Measurements from ENCODE around the gene LRRC41.
"Not testable (repeated sequence)": the region's sequence is repeated elsewhere in the genome, so short reads cannot be mapped to it uniquely, and the experiment has no call there.

The LRRC41 gene, protein sequence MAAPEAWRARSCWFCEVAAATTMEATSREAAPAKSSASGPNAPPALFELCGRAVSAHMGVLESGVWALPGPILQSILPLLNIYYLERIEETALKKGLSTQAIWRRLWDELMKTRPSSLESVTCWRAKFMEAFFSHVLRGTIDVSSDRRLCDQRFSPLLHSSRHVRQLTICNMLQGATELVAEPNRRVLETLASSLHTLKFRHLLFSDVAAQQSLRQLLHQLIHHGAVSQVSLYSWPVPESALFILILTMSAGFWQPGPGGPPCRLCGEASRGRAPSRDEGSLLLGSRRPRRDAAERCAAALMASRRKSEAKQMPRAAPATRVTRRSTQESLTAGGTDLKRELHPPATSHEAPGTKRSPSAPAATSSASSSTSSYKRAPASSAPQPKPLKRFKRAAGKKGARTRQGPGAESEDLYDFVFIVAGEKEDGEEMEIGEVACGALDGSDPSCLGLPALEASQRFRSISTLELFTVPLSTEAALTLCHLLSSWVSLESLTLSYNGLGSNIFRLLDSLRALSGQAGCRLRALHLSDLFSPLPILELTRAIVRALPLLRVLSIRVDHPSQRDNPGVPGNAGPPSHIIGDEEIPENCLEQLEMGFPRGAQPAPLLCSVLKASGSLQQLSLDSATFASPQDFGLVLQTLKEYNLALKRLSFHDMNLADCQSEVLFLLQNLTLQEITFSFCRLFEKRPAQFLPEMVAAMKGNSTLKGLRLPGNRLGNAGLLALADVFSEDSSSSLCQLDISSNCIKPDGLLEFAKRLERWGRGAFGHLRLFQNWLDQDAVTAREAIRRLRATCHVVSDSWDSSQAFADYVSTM
- 66.3 to 73.9 reads per million in 2 donors for total RNA-seq

DNA sequence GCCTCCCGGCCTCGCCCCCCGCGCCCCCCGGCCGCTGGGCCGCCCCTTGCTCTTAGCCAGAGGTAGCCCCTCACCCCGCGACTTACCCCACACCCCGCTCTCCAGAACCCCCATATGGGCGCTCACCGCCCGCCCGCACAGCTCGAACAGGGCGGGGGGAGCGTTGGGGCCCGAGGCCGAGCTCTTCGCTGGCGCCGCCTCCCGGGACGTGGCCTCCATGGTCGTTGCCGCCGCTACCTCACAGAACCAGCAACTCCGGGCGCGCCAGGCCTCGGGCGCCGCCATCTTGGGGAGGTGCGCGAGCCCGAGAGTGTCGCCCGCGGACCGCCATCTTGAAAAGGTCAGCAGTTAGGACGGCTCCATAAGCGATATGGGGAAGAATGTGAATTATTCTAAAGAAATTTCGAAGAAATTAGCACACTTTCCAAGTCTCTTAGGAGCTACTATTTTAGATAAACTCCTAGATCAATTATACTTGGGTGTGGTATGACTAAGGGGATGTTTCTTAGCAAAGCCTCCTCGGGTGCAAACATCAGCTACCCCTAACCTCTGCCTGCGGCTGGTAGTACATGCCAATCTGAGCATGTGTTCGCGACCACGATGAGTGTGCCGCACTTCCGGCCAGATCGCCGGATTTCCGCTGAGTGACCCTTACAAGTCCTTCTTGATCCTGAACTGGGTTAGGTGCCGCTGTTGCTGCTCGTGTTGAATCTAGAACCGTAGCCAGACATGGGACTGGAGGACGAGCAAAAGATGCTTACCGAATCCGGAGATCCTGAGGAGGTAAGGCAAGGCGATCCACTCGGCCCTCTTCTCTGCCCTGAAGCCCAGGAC, at the start of gene LRRC41, which contains the start of gene UQCRH:
Gene LRRC41 (minus strand): TSS at position 579 of the 834 bp plus-strand sequence. CDS start 294 bp downstream, at position 285.
Gene UQCRH (plus strand): TSS at position 661 of the 834 bp plus-strand sequence. CDS start 69 bp downstream, at position 730.
- peak; percentile 86 for DNase-seq

GRCh38 chr1:46352363-46352762, 48.9 kb upstream of the LRRC41 start:
- no peak for DNase-seq

DNA sequence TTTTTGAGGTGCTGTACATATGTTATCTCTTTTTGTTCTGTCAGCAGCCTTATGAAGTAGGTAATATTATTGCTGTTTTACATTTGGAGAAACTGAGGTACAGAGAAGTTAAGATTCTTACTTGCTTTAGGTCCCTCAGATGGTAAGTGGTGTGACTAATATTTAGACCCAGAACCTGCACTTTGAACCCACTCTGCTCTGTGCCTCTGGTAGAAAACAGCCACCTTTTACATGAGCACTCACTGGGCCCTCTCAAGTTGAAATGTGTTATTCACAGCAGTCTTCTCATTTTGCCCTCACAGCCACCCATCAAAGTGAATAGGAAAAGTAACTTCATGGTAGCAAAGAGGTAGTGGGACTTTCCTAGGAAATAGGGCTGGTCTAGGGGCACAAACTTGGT, 41.9 kb upstream of the LRRC41 start:
- no peak for DNase-seq

GRCh38 chr1:46344481-46344880, 41.1 kb upstream of the LRRC41 start:
- no peak for DNase-seq

GRCh38 chr1:46343705-46344104, 40.3 kb upstream of the LRRC41 start:
- no peak for DNase-seq

- DNase-seq: no peak
Measured at GRCh38 chr1:46343351-46343695, 39.9 kb upstream of the LRRC41 start.

DNA sequence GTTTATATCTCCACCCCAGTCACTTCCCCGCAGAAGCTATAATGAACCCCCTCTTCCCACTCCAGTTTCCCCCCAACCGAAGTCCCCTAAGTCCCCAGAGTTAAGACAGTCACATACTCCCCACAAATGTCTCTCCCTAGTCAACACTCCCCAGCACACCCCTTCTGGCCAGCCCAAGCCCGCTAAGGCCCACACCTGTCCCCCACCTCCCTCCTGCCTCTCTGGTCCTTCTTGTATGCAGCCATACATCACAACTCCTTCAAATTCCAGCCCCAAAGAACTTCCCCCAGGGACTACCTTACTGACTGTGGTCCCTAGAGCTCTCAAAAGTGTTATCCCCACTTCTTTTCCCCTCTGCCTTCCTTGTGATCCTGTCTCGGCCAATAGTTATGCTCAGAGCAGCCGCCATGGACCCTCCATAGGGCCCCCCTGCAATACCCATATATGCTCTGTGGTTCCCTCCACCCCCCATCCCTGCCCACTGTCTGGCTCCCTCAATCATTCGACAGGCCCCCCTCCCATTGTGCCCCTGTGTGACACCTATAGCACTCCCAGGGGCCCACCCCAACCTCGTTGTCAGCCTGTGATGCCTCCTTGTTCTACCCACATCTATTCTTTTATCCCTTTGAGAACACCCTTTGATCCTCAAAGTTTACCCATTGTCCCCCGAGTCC, 39.4 kb upstream of the LRRC41 start:
- DNase-seq: no peak

DNA sequence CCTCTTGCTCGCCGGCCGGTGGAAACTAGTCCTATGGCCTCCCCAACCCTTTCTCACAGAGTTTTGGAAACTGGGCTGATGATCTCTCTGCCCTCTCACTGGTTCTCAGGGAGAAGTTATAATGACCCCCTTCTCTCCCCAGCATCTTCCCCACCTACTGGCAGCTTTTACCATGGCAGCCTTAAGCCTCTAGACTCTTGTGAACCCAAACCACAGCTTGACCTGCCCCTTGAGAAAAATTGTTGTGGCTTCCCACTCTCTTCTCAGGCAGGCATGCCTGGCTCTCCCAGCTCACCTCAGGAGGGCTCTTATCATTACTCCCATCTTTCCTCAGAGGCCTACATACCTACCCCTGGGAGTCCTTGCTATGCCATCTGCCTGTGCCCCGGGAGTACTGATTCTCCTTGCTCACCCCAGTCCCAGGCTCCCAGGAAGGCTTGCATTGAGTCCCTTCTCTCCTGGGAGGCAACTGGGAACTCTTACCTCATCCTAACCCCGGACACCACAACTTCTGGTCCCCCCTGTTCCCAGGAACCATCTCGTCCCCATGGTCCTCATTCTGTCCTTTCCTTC, 38.8 kb upstream of the LRRC41 start:
- no peak for DNase-seq

DNA sequence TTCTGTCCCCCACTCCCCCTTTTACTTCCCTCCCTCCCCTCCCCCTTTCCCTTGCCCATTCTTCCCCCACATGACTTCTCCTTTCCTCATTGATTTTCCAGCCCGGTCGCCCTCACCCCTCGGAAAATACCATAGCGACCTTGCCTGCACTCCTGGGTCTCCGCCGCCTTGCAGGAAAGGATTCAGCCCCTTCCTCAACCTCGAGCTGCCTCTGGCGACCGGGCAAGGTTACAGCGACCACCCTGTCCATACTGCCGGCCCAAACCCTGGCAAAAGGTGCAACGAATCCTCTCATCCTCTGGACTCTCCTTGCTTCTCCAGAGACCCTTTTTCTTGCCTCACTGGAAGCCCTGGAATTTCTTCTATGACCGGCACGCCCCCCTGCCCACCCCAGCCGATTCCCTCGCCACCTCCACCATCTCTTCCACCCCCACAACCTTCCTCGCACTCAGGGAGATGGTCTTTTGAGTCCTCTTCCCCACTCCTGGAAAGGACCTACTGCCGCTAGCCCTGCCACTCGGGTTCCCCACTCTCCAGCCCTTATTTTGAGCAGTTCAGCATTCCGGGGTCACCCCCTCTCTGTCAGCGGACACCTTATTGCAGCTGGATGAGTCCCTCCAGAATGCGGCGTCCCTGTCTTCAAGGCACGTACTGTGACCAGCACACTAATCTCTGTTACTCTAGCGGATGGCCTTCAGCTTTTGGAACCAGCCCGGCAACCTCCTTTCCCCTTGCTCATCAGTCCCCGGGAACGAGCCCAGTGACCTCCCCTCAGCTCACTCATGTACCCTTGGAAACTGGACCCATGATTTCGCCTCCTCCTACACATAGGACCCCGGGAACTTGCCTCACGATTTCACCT, 38.0 kb upstream of the LRRC41 start:
- DNase-seq: no peak

GRCh38 chr1:46340404-46341221, 37.2 kb upstream of the LRRC41 start, which contains the start of gene NSUN4:
NSUN4 (plus strand) TSS chr1:46340807; CDS start chr1:46340827, 20 bp downstream.
- DNase-seq: peak; percentile 67

- DNase-seq: not testable (repeated sequence)
Measured at GRCh38 chr1:46337409-46337808, 34.0 kb upstream of the LRRC41 start.

DNA sequence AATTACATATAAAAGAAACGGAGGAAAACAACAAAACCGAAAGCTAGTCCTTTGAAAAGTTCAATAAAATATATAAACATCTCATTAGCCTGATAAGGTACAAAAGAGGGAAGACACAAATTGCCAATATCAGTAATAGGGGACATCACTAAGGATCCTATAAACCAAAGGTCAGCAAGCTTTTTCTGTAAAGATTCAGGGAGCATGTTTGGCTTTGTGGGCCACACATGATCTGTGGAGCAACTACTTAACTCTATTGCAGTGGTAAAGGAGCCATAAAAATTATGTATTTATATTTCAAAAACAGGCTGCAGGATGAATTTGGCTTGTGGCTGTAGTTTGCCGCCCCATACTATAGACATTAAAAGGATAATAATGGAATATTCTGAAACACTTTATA, 31.7 kb upstream of the LRRC41 start:
- DNase-seq: no peak

DNA sequence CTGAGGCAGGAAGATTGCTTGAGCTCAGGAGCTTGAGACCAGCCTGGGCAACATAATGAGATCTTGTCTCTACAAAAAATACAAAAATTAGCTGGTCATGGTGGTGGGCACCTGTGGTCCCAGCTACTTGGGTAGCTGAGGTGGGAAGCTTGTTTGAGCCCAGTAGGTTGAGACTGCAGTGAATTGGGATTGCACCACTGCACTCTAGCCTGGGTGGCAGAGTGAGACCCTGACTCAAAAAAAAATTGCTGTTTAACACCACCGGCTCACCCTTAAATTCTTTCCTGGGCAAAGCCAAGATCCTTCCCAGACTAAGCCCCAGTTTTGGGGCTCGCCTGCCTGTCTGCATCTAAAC, 30.6 kb upstream of the LRRC41 start:
- no peak for DNase-seq

DNA sequence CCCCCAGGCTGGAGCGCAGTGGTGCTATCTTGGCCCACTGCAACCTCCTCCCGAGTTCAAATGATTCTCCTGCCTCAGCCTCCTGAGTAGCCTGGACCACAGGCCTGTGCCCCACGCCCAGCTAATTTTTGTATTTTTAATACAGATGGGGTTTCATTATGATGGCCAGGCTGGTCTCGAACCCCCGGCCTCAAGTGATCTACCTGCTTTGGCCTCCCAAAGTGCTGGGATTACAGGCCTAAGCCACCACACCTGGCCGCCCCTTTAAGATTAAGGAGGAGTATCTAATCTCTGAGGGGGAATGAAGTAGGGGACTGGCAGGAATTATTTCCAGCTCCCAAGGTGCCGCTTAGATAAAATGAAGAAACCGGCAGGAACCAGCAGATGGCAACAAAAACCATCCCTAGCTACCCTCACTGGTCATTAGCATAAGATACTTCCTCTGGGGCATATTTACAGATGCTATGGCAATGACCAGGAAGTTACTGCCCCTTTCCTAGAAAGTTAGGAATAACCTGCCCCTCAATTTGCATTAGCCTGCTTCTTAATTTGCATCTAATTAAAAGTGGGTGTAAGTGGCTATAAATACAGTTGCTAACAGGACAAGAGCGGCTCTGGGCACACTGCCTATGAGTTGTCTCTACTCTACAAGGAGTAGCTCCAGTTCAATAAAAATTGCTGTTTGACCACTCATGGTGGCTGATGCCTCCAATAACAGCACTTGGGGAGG, 30.0 kb upstream of the LRRC41 start:
- no peak for DNase-seq

- DNase-seq: not testable (repeated sequence)
Measured at GRCh38 chr1:46331786-46332540, 28.5 kb upstream of the LRRC41 start.

- DNase-seq: not testable (repeated sequence)
Measured at GRCh38 chr1:46330381-46330780, 27.0 kb upstream of the LRRC41 start.

DNA sequence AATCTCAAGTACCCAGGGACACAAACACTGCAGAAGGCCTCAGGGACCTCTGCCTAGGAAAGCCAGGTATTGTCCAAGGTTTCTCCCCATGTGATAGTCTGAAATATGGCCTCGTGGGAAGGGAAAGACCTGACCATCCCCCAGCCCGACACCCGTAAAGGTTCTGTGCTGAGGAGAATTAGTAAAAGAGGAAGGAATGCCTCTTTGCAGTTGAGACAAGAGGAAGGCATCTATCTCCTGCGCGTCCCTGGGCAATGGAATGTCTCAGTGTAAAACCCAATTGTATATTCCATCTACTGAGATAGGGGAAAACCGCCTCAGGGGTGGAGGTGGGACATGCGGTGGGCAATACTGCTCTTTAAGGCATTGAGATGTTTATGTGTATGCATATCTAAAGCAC, 26.4 kb upstream of the LRRC41 start:
- not testable (repeated sequence) for DNase-seq

GRCh38 chr1:46328182-46328581, 24.8 kb upstream of the LRRC41 start:
- not testable (repeated sequence) for DNase-seq
